LoVo (cell line): ENCODE data around the gene NPIPB5.
"Not testable (repeated sequence)": the region's sequence is repeated elsewhere in the genome, so short reads cannot be mapped to it uniquely, and the experiment has no call there.

Source experiments
- DNase-seq: peaks from one replicate; pipeline ENCODE4 v3.0.0-alpha.2; 2016; ENCODE audit warnings: low spot score

NPIPB5 gene

DNA sequence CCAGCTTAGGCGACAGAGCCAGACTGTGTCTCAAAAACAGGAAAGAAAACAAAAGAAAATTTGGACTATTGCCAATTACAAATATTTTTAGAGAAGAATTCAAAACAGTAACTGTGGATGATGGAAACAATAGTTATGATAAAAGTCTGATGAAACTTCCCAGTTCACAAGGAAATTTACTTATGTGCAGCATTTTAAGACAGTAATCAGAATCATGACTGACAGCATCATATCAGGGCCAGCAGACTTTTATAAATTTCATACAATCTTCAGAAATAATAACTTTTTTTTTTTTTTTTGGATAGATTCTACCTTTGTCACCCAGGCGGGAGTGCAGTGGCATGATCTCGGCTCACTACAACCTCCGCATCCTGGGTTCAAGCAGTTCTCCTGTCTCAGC lies at the start of gene NPIPB5:
TSS of gene NPIPB5 (plus strand) at position 301 of the 400 bp plus-strand sequence. CDS start 2,911 bp downstream, outside the sequence.
- not testable (repeated sequence) for DNase-seq

DNA sequence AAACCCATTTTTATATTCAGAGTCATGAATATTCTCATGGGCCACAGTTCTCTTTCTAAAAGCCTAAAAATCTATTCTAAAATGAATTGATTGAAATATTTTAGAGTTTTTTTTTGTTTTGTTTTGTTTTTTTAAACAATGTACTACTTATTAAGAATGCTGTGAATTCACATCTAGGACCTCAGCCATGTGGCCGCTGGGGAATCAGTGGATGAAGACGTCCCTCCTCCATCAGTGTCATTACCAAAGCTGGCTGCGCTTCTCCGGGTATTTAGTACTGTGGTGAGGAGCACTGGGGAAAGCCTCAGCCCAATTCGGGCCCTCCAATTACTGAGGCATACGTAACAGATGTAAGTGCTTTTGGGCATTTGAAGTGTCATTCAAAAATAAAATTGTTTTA lies 41.8 kb upstream of the NPIPB5 start:
- not testable (repeated sequence) for DNase-seq

DNA sequence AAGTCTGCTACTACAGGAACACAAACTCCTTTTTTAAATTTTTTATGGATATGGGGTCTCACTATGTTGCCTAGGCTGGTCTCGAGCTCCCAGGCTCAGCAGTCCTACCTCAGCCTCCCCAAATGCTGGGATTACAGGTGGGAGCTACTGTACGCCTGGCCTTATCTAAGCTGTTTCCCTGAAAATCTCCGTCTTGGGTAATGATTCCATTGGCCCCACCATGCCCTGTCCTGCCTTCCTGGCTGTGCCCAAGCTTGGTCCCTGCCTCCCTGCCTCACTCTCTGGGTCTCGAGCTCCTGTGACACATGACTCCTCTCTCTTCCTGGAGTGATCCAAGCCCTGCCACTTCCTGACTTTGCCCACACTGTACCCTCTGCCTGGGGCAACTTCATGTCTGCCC lies 27.3 kb downstream of the NPIPB5 start:
- not testable (repeated sequence) for DNase-seq

DNA sequence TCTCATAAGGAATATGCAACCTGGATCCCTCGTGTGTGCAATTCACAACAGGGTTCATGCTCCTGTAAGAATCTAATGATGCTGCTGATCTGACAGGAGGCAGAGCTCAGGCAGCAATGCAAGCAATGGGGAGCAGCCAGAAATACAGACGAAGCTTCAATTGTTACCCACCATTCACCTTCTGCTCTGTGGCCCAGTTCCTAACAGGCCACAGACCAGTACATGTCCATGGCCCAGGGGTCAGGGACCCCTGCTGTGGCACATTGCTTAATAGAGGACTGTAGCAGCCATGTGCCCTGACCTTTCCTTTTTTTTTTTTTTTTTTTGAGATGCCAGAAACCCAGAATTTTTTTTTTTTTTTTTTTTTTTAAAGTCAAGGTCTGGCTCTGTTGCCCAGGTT lies 34.1 kb downstream of the NPIPB5 start:
- not testable (repeated sequence) for DNase-seq

DNA sequence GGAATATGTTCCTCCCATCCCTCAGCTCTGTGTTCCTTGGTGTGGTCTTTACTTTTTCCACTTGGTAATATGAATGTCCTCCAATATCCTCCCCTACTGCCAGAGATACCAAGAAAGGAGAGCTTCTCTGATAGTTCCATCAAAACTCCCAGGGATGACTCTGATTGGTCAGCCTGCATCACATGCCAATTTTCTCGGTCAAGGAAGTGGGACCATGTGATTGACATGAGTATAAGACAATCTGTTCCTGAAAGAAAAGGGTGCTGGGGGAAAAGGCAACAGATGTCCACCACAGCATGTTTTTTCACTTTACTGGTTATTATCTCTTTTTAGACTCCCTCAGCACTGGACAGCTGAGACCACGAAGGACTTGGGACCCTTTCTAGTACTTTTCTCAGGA lies 35.9 kb downstream of the NPIPB5 start:
- not testable (repeated sequence) for DNase-seq

DNA sequence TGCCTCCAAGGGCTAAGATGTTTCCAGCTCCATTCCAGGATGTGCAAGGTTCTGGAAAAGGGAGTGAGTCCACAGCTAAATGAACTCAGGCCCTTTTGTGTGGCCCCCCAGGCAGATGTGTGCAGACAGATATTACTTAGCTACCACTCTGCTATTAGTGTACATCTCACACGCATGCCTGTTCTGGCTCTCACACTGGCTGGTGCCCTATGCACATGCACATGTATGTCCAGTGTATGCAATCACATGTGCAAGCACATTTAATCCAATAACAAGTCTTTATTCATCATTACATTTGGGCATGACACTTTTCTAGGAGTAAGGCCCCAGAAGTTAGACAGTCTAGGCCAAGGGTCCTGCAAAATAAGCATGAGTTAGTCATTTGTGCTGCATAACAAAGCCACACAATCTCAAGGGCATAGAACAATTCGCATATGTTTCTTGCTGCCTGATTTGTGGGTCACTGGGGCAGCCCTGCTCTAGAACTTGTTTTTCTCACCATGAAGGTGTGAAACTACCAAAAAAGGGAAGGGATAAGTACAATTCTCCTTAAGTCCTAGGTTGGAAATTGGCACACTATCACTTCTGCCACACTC lies 36.6 kb downstream of the NPIPB5 start:
- not testable (repeated sequence) for DNase-seq

DNA sequence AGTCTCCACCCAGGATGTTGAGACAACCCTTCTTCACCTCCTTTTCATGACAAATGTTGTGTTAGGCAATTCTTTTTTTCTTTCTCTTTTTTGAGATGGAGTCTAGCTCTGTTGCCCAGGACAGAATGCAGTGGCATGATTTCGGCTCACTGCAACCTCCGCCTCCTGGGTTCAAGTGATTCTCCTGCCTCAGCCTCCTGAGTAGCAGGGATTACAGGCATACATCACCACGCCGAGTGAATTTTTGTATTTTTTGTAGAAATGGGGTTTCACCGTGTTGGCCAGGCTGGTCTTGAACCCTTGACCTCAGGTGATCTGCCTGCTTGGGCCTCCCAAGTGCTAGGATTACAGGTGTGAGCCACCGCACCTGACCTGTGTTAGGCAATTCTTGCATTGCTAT lies 39.2 kb downstream of the NPIPB5 start:
- DNase-seq: not testable (repeated sequence)

DNA sequence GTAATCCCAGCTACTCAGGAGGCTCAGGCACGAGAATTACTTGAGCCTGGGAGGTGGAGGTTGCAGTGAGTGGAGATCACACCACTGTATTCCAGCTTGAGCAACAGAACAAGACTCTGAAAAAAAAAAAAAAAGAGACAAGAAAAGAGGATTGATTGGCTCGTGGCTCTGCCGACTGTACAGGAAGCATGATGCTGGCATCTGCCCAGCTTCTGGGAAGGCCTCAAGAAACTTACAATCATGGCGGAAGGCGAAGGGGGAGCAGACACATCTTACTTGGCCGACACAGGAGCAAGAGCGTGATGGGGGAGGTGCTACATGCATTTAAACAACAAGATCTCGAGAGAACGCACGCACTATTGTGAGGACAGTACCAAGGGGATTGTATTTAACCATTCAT lies 40.5 kb downstream of the NPIPB5 start:
- DNase-seq: not testable (repeated sequence)

DNA sequence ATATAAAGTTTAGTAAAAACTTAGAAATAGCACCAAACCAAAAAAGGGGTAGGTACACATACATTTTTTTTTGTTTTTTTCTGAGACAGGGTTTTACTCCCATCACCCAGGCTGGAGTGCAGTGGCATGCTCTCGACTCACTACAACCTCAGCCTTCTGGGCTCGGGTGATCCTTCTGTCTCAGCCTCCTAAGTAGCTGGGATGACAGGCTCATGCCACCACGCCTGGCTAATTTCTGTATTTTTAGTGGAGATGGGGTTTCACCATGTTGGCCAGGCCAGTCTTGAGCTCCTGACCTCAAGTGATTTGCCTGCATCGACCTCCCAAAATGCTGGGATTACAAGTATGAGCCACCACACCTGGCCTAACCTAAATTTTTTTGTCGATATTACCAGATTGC lies 41.0 kb downstream of the NPIPB5 start:
- not testable (repeated sequence) for DNase-seq

DNA sequence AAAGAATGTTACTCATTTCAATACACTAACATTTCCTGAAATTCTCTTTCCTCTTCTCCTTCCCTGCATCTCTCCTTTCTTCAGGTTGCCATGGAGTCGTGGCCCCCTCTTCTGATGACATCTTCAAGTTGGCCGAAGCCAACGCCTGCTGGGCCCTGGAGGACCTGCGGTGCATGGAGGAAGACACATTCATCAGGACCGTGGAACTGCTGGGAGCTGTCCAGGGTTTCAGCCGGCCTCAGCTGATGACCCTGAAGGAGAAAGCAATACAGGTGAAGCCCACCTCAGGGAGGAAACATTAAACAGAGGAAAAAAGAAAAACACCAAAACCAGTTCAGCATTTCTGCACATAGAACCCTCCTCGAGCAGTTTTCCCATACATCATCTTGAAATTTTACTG lies 46.1 kb downstream of the NPIPB5 start:
- not testable (repeated sequence) for DNase-seq
